Inflammatory macrophage treated with lipopolysaccharide for 1 hour (primary cell): ENCODE results near the gene NUDT8.
"Not testable (repeated sequence)": the region's sequence is repeated elsewhere in the genome, so short reads cannot be mapped to it uniquely, and the experiment has no call there.

Experiments used
- DNase-seq, 2 donors: peaks; one replicate each; pipeline ENCODE4 v3.0.0-alpha.2; 2020 to 2022

The NUDT8 gene

DNA sequence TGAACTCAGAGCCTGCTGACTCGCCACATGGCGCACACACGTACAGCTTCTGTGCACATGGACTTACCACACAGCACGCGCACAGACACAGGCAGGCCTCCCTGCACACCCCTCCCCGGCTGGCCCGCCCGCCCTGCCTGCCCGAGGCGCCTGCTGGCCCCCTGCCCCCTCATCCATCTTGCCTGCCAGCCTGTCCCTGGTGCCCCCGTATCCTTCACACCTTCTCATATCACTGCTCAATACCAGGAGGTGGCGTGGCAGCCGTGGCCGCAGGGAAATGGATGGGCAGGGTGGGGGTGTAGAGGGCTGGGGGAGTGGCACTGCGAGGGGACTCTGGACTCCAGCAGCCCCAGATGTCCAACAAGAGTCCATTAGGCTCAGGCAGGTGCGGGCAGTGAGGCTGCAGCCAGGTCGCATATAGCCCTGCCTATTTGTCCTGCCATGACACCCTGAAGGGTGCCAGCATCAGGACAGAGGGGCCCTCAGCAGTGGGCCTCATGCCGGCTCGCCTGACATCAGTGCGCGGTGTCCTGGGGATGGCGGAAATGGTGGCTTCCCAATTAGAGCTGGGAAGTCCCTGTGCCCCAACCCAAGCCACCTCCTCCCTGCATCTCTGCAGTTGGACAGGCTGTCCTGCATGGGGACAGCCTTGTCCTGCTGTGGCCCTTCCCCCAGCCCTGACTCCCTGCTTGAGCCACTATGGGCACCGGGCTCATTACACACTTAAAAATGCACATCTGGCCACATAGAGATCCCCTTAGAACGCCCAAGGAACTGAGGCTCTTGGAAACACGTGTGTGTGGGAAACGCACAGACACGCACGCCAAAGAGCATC is 11.8 kb upstream of the NUDT8 start:
- no peak for DNase-seq

DNA sequence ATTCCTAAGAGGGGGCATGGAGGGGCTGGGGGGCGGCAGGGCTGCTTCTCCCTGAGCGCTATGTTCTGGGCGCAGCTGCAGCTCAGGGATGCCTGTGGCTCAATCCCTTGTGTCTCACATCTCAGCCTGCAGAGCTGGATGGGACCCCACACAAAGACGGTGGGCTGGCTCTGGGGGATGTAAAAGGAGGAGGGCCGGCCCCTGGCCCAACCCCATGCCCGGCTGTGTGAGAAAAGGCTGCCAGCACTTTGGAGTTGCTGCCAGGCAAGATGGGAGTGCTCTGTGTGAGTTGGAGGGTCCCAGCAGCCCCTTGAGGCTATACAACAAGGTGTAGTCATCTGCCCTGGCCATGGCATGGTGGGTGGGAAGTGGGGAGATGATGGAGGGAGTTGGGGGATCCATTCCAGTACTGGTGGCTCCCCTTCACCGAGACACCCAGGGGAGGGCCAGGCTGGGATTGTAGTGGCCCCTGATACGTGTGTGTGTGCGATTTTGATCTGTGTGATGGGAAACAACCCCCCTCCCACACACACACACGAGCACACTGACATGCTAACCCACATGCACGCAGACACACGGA is 11.1 kb upstream of the NUDT8 start:
- DNase-seq = no peak

DNA sequence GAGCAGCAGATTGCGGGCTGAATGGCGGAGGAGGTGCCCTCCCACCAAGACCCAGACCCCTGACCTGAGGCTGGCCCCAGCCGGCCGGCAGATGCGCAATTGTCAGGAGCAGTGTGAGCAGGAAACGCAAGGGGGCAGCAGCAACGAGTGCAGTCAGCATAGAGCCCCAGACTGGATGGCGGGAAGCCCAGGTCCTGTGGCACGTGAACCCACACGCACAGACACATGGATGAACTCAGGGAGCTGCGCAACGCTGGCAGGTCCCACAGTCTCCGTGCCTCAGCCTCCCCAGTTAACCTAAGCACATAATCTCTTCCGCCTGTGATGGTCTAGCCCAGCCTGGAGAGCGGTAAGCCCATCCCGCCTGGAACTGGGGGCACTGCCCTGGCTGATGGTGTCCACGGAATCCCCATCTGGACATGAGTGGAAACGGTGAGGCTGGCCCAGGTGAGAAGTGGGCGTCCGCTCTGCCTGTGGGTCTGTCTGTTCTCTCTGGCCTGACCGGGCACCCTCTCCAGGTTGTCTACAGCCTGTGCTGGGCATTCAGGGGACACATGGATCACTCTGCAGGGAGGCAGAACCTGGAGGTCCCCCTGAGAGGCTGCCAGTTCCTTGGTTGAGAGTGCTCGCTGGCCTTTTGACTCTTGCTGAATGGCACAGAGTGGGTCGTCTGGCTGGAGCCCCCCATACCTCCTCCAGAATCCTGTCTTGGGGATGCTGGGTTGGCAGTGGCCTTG is 10.5 kb upstream of the NUDT8 start:
- DNase-seq = peak in 1 of 2 donors; percentile 58

DNA sequence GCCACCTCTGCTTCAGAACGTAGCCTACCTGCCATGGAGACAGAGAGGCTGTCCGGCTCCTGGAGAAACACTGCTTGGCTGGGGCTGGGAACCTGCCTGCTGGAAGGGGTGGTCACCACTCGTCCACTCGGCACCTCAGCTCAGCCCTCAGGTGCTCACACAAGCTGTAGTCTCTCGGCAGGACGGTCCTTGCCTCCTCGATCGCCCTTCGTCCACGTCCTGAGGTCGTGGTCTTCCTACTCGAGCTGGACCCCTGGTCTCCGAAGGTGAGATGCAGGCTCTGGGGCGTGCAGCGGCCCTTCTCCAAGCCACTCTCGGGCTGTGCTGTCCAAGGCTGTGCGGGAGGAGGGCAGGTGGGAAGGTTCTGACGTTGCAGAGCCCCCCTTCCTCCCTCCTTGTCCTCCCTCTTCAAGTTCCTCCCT is 9.7 kb upstream of the NUDT8 start, which contains the start of gene TBX10:
Gene TBX10, minus strand, starts transcription at position 326 of the 422 bp plus-strand sequence. Its CDS starts 291 bp downstream, at position 35.
- no peak for DNase-seq

DNA sequence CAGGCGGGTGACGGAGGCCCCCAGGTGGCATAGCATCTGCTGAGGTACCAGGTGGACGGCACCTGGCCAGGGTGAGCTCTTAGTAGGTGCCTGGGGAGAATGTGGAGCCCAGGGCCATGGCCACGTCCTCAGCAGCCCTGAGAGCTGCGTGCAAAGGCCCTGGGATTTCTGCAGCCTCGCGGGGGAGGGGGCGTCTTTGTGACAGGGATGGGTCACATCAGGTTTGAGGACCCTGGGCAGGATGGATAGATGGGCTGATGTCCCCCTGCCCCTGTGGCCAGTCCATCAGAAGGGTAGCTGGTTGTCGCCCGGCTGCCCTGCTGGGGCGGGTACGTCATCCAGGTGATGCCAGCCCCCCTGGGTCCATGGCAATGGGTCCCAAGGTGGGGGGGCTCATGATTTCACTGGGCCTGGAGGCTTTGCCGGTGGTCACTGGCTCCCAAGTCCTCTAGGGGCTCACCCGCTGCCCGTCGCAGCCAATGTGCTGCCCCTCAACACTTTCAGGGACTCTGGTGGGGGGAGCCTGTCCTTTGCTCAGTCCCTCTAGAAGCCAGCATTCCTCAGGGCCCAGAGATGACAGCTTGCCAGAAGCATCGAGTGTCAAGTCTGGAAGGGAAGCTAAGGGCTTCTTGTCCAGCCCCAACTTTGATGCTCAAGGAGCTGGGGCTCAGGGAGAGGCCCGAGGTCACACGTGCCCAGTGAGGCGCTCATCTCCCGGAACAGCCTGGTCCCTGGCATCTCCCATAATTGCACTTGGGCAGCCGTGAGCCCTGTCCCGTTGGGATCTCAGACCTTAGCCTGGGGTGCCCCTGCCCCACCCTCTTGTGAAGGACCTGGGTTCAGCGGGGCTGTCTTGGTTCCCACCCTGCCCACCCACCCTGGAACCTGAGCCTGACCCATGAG is 9.0 kb upstream of the NUDT8 start:
- no peak for DNase-seq

DNA sequence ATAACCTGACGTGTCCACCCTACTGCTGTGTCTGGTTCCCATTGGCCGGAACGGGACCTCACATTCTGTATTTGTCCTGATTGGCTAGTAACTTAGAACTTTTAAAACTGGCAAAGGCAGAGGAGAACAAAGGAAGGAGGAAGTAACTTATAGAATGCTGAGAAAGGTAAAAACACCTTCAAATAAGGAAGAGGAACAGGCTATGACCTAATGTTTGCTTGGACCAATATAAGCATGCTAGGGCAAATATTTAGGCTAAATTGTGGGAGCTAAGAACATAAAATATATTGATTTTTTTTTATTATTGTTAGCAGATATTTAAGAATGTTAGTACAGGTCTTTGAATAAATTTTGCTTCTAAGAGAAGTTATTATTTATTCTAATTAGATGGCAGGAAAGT is 7.7 kb upstream of the NUDT8 start:
- not testable (repeated sequence) for DNase-seq

DNA sequence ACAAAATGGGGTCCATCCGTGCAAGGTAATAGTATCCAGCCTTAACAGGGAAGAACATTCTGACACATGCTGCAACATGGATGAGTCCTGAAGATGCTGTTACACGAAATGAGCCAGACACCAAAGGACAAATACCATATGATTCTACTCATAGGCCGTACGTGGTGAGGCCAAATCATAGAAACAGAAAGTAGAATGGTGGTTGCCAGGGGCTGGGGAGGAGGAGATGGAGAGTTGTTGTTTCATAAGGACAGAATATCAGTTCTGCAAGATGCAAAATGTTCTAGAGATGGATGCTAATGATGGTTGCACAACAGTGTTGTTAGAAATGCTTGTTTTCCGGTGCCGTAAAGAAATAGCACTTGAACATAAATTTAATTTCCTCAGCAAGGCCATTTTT is 7.2 kb upstream of the NUDT8 start:
- no peak for DNase-seq

DNA sequence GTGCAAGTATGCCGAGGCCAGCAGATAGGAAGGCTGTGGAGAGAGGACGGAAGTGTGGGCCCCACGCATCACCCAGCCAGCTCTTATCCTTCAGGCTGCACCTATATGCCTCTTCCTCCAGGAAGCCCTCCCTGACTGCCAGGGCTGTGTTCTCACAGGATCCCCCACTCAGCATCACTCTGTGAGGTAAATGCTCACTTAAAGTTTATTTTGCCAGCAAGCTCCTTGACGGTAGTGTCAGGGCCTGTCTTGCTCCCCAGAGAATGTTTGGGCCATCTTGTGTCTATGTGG is 5.4 kb upstream of the NUDT8 start:
- DNase-seq = no peak

DNA sequence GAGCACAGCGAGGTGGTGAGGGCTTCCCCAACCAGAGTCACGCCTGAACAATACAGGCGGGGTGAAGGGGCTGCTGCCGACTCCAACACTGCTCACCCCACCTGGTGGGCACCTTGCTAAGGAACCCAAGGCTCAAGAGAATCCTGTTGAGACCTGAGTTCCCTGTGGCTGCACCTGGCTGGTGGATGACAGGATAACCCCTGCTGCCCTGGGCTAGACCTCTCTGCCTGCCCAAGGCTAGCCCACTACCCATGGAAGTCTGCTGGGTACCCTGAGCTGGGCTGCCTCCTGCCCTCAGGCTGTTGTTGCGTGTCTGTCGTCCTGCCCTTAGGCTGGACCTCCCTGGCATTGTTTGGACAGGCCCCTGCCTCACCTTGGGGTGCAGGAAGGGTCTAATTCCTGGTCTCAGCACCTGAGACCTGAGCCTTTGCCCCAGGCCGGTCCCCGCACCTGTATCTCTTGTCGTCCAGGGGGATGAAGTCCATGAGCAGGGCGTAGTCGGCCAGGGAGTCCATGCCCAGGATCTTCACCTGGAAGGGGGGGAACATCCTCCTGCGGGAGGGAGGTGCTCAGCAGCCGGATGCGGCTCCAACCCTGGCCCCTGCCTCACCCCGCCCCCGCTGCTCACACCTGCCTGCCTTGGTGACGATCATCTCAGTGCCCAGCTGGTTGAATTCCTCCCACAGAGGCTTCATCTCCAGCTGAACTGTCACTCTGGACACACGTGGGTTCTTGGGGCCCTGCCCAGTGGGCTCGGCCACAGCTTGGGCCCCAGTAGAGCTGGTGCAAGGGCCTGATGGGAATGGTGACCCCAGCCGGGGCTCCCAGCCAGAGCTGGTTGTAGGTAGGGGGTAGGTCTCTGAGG is 4.9 kb upstream of the NUDT8 start:
- no peak for DNase-seq

DNA sequence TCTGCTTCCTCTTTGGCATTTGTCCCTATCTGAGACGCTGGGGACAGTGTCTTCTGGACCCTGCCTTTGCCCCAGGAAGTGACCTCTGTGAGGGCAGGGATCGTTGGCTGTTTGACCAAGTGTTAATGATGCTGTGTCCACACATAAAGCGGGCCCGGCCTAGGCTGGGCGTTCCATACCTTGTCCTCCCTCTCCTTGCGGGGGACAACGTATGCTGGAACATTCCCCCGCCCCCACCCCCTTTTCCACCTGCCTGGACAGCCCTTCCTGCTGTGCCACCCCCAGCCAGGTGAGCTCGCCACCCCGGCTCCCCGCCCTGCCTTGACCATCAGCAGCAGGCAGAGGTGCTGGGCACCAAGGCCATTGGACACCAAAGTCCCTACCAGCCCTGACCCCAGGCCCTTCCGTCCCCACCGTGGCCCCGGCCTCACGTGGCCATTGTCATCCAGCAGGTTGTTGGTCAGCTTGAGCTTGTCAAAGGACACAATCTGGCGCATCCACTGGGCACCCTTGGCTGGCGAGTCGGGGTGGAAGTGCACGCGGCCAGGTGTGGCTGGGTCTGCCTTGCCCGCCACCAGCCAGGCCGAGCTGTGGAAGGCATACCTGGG is 4.1 kb upstream of the NUDT8 start:
- no peak for DNase-seq

DNA sequence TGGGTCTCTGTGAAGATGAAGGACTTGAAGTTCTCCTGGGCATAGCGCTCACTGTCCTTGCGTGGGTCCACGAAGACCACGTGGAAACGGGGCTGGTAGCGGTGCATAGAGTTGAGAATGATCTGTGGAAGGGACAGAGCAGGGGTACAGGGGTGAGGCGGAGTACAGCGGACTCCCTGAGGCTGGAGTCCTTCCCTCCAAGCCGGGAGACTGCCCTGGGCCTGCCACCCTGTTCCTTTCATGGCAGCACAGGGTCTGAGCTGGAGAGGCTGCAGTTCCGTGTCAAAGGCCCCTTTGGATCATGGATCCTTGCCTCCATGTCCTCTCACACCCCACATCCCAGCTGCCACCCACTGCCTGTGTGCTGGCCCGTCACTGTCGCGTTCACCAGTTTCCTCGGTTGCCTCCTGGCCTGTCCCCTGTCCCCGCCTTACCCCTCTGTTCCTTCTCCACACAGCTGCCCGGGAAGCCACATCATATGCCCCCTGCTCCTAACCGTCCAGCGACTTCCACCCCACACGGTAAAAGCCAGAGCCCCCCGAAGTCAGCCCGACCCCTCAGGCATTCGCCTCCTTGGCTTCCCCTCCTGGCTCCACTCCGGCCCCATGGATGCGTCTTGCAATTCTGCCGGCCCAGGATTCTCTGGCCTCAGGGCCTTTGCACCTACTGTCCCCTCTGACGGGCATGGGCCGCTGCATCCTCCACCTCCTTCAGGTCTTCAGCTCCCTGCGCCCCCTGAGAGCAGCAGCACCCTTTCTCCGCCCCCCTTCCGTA is 3.4 kb upstream of the NUDT8 start:
- DNase-seq = no peak

DNA sequence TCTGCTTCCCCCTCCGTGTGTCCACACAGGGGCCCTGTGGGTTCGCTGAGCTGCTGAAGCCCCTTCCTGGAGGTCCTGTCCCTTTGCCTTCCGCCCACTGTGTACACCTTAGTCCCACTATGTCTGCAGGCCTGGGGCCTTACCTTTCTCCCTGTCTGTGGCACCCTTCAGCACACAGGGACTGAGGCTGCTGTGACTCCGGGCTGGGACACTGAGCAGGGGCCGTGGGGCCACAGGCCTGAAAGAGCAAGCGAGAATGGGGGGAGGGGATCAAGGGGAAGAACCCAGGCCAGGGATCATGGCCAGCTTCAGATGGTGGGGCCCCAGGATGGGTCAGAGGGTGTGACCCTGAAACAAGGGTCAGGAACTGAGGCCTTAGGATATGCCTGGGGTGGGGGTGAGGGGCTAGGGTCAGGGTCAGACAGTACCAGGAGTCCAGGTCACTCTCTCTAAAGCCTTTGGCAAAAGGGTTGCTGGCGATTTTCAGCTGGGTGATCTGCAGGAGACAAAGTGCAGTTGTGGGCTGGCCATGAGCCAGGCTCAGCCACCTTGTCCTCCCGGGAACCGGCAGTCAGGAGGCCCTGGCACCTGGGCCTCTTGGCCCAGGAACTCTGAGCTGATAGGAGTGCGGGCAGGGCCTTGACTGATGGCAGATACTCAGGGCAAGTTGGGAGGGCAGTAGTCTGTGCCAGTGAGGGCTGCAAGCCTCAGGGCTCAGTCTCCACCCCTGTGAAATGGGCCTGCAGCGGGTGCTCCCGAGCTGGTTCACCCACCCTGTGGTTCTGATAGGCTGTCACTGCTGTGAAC is 2.6 kb upstream of the NUDT8 start:
- no peak for DNase-seq

DNA sequence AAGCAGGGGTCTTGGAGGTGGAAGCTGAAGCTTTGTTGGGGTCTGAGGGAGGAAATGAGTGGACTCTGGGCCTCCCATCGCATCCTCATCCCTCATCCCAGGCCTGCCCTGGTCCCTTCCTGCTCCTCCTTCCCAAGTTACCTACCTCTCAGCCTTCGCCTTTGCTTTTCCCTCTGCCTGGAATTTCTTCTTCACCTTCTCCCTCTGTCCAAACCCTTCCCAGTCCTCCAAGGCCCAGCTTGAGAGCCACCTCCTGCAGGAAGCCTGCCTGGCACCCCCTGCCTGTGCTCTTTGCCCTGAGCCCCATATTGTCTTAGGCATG is 2.1 kb upstream of the NUDT8 start:
- DNase-seq = no peak

DNA sequence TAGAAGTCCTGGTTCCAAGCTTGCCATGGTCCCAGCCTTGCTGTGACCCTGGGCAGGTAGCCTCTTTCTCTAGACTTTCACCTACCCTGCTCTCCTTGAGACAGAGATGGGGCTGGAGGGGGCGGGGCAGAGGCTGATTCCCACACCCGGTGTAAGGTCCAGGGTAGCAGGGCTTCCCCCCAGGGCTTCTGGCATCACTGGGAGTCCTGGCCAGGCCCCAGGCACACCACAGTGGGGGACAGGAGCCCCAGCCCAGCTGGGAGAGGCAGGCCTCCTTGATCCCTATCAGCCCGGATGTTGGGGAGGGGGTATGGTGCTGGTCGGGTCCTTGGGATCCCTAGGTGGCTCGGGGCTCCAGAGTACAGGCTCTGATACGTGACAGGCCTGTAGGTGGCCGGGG is 1.7 kb upstream of the NUDT8 start:
- no peak for DNase-seq

DNA sequence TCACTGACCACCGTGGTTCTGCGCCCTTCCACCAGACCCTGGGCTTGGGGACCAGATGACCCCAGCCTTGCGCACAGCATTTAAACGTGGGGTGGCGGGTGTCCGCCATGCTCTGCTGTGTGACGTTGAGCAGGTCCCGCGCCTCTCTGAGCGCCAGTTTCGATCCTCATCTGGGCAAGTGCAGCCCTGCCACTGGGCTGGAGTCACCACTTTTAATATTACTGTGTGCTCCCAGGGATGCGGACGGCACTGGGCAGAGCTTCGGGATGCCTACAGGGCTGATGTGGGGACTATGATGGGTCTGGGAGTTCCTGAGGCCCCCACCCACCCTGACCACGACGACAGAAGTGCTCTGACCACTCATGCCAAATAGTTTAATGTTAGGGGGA is 1.2 kb upstream of the NUDT8 start:
- DNase-seq = no peak

DNA sequence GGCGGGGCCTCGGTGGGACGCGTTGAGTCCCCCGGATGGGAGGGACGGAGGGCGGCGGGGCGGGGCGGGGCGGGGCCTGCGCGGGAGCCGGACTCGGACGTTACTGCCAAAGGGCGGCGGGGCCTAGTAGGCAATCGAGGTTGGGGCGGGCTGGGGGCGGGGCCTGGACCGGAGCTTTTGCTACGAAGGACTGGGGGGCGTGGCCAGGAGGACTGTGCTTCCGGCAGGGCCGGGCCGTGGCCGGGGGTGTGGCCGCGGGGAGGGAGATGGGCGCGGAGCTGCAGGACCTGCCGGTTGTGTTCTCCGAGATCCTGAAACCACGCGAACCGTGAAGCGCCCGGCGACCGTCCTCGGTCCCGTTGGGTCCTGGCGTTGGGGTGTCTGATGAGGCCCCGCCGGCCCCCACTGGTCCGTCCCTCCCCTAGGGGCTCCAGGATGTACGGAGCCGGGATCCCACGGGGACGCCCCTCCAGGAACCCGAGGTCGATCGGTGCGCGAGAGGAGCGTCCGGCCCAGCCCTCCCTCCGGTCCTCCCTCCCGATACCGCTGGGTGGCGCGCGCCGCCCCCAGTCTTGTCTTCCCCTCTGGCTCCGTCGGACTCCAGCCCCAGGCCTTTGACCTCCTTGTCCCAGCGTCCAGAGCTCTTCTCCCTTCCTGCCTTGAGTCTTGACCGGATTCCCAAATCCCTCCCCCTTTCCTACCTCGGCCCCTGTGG is 648 bp upstream of the NUDT8 start:
- DNase-seq = peak; percentile 95 to 98

DNA sequence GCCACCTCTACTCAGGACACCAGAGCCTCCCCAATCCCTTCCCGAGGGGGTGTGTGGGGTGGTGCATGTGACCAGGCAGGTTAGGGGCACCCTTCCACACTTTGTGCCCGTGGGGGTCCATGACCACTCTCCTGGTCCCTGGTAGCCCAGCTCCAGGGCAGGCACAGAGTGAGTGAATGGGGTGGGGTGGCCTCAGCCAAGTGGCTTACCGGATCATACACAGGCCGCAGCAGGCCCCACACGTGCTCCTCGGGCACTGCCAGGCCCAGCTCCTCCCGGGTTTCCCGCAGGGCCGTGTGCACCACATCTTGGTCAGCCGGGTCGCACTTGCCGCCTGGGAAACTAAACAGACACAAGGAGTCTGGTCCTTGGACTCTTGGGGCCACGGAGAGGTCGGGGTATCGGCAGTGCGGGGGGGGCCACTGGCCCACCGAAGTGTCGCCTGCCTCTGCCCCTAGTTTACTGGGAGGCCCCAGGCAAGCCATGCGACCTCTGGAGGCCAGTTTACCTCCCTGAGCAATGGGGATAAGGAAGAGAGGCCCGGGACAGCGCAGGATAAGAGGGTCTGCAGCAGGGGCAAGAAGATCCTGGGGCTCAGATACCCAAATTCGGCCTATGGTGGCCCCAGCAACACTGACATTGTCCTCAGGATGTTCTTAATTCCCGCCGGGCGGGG is 889 bp downstream of the NUDT8 start:
- no peak for DNase-seq

DNA sequence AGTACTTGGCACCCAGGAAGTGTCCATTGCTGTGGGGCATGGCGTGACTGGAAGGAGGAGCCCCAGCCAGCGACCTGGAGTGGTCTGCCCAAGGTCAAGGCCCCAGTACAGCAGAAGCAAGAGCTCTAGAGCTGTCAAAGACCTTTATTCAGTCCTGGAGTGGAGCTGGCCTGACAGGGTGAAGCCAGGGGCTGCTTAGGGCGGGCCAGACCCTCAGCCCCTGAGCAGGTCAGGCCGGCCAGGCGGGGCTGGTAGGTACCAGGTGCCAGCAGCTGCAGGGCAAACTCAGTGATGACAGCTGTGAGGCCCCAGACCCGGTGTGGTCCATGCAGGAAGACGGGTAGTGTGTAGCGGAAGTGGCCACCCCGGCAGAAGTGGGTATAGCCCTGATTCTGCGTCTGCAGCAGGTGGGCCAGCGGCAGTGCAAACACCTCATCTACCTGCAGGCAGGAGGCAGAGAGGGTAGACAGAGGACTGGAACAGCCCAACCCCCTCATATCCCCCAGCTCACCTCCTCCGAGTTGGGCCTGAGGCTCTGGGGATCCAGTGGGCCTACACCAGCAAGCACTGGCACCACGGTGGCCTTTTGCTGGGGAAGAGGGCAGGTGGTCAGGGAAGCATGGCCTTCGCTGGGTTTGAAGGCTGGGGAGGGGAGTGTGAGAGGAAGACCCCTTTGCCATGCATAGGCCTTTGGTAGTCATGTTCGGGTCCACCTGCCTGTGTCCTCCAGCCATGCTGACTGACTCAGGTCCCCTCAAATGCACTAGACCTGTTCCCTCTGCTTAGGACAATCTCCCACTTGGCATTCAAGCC is 1.7 kb downstream of the NUDT8 start:
- DNase-seq = no peak
